ENCODE measurements around the gene ABCC2. TPM values are rescaled to one million over a fixed set of nuclear protein-coding genes. Genes with fewer than 3 reads are reported as not detected.

Gene ABCC2
- total RNA-seq, 4 donors from 2014 or later = 0.32 to 2.9 (median 0.42) TPM

DNA sequence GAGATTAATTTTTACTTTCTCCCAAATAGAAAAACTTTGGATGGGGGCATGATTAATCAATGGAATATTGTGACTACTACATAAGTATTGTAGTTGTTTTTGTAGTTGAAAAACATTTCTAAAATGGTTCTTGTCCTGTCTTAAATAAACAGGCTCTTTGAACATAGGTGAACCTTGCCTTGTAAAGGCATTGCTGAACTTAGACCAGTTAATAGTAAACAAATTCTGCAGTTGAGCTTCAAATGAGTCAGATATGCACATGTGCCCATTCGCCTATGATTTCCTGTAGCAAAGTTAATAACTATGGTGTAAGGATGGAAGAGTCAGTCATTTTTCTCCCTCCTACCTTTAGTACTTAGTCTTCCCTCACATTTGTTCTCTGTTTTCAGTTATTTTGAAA lies 27.8 kb upstream of the ABCC2 start:
- Histone ChIP-seq H3K9me3 (no peaks in the 10 kb centered on the region), H3K27me3 (no peaks in the 10 kb centered on the region), H3K4me3 (no peak overlapping the region), H3K4me1 (no peaks in the 10 kb centered on the region), H3K36me3 (peaks cover 37 to 95% (median 80%) of the 10 kb centered on the region in 4 donors), H3K27ac (replicated peaks in 1 of 4) (no peak overlapping the region)
- TF ChIP-seq EP300 (IDR thresholded peaks at IDR 0.05) = no peak
- TF ChIP-seq POLR2A (IDR thresholded peaks at IDR 0.05; ENCODE audit: low read depth) = no peak
- TF ChIP-seq POLR2AphosphoS5 (IDR thresholded peaks at IDR 0.05) = no peak
- no peak for TF ChIP-seq CTCF (IDR thresholded peaks at IDR 0.05)
- WGBS = 94% methylated on average over 1 of the region's 1 CpG
- DNase-seq (ENCODE audit: extremely low spot score) = no peak
- intact Hi-C loops (cut with DNase I) = no loop called here

- TF ChIP-seq EP300 (IDR thresholded peaks at IDR 0.05) (no peak), CTCF (IDR thresholded peaks at IDR 0.05) (no peak), POLR2A (IDR thresholded peaks at IDR 0.05; ENCODE audit: low read depth) (no peak), POLR2AphosphoS5 (IDR thresholded peaks at IDR 0.05) (no peak)
- no peaks in the 10 kb centered on the region for H3K27me3 ChIP-seq
- no peaks in the 10 kb centered on the region for H3K9me3 ChIP-seq
- H3K27ac ChIP-seq (replicated peaks in 1 of 4) = no peak overlapping the region
- intact Hi-C loops (cut with DNase I) = no loop called here
- DNase-seq (ENCODE audit: extremely low spot score) = no peak
- peaks cover 44 to 92% (median 84%) of the 10 kb centered on the region in 4 donors for H3K36me3 ChIP-seq
- WGBS = 100% methylated on average over 1 of the region's 1 CpG
- H3K4me3 ChIP-seq = no peak overlapping the region
- no peaks in the 10 kb centered on the region for H3K4me1 ChIP-seq
These were observed 26.3 kb upstream of the ABCC2 start for GRCh38 chr10:99756159-99756558.

DNA sequence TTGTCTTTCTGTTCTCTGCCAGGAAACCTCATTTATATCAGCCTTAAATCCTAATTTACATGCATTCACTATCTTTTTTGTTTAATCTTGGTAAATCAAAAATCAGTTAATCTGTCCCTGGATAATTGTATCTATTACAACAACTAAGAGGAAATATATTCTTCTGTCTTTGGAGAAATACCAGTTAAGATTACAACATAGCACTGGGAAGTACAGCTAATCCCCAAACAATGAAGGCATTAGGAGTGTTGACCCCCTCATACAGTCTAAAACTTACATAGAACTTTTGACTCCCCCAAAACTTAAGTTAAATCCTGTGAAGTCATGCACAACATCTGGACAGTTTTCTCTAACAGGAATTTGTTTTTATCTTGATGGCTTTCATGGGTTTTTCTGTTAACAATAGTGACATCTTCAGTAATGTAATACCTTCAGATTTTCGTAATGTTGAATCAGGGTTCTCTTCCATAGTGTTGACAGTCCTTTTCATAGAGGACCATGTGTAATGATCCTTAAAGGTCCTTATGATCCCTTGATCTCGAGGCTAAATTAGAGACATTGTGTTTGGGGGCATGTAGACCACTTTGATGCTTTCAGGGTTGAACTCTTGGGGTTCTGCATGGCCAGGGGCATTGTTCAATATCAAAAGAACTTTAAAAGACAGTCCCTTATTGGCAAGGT lies 24.1 kb upstream of the ABCC2 start:
- no peaks in the 10 kb centered on the region for H3K4me1 ChIP-seq
- intact Hi-C loops (cut with DNase I) = no loop called here
- H3K27me3 ChIP-seq = no peaks in the 10 kb centered on the region
- peak overlapping the region in 1 of 4 donors; percentile 13 for H3K27ac ChIP-seq (replicated peaks in 1 of 4)
- peaks cover 37 to 76% (median 64%) of the 10 kb centered on the region in 4 donors for H3K36me3 ChIP-seq
- no peaks in the 10 kb centered on the region for H3K9me3 ChIP-seq
- 86% methylated on average over 2 of the region's 2 CpGs for whole genome bisulfite sequencing
- no peak for DNase-seq (ENCODE audit: extremely low spot score)
- no peak overlapping the region for H3K4me3 ChIP-seq
- no peak for TF ChIP-seq EP300 (IDR thresholded peaks at IDR 0.05)

- H3K27ac ChIP-seq (replicated peaks in 1 of 4) = no peak overlapping the region
- no peak for TF ChIP-seq POLR2A (IDR thresholded peaks at IDR 0.05; ENCODE audit: low read depth)
- TF ChIP-seq EP300 (IDR thresholded peaks at IDR 0.05) = no peak
- no peak for TF ChIP-seq POLR2AphosphoS5 (IDR thresholded peaks at IDR 0.05)
- TF ChIP-seq CTCF (IDR thresholded peaks at IDR 0.05) = no peak
- no peaks in the 10 kb centered on the region for H3K9me3 ChIP-seq
- peaks cover 24 to 58% (median 47%) of the 10 kb centered on the region in 4 donors for H3K36me3 ChIP-seq
- intact Hi-C loops (cut with DNase I) = no loop called here
- no peaks in the 10 kb centered on the region for H3K27me3 ChIP-seq
- 92% methylated on average over 1 of the region's 1 CpG for WGBS
- no peak overlapping the region for H3K4me3 ChIP-seq
- H3K4me1 ChIP-seq = no peaks in the 10 kb centered on the region
- DNase-seq (ENCODE audit: extremely low spot score) = no peak
These were observed 22.1 kb upstream of the ABCC2 start for GRCh38 chr10:99760321-99760720.

DNA sequence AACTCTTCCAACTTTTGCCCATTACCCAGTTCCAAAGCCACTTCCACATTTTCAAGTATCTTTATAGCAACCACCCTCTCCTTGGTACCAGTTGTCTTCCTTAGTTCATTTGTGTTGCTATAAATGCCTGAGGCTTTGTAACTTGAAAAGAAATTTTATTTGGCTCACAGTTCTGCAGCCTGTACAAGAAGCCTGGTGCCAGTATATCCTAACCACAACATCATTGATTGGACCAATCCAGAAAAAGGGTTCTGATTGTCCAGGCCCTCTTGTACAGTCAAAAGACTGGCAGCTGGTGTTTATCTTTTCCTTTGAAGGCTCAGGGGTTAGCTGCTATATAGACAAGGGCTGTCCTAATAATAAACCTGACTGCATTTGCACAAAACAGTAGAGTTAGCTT lies 21.1 kb upstream of the ABCC2 start:
- intact Hi-C loops (cut with DNase I) = no loop called here
- DNase-seq (ENCODE audit: extremely low spot score) = no peak
- TF ChIP-seq EP300 (IDR thresholded peaks at IDR 0.05) = no peak
- no peak for TF ChIP-seq POLR2A (IDR thresholded peaks at IDR 0.05; ENCODE audit: low read depth)
- no peak for TF ChIP-seq CTCF (IDR thresholded peaks at IDR 0.05)
- no peak for TF ChIP-seq POLR2AphosphoS5 (IDR thresholded peaks at IDR 0.05)
- H3K36me3 ChIP-seq = peaks cover 21 to 47% (median 36%) of the 10 kb centered on the region in 4 donors
- no peak overlapping the region for H3K4me3 ChIP-seq
- H3K4me1 ChIP-seq = no peaks in the 10 kb centered on the region
- no peak overlapping the region for H3K27ac ChIP-seq (replicated peaks in 1 of 4)
- H3K27me3 ChIP-seq = no peaks in the 10 kb centered on the region
- no peaks in the 10 kb centered on the region for H3K9me3 ChIP-seq
